CD8-positive, alpha-beta memory T cell (primary cell): Measurements from ENCODE around the gene SNX9. TPM values are rescaled to one million over a fixed set of nuclear protein-coding genes. Genes with fewer than 3 reads are reported as not detected.
"Not testable (repeated sequence)": the region's sequence is repeated elsewhere in the genome, so short reads cannot be mapped to it uniquely, and the experiment has no call there.

Experiments used
- CTCF ChIA-PET: fragments of 350-600 bp; sonication (Branson Sonifier 250); formaldehyde crosslinking; loops from one replicate; lab custom pipeline; 2021; ENCODE audit warnings: antibody characterized with exemption; lab: Charles Lee
- POLR2A ChIA-PET: fragments of 350-600 bp; sonication (Branson Sonifier 250); formaldehyde crosslinking; loops from one replicate; lab custom pipeline; 2021; ENCODE audit warnings: antibody characterized with exemption; lab: Charles Lee
- DNase-seq, 5 donors: peaks; one replicate each; pipeline versions ENCODE4 v3.0.0 to v3.0.0-alpha.2; 2020 to 2022; ENCODE audit warnings: mixed read lengths in 1 of 5
- H3K27ac ChIP-seq: one replicate; pipeline ENCODE4 v1.7.0; 2013; ENCODE audit warnings: low read depth, mild to moderate bottlenecking, low read length, moderate library complexity
- H3K27me3 ChIP-seq: 2 replicates; pipeline ENCODE4 v1.7.0; 2013; ENCODE audit warnings: low read length, mild to moderate bottlenecking; ENCODE audit not compliant: insufficient read depth, poor library complexity, severe bottlenecking
- H3K36me3 ChIP-seq: 2 replicates; pipeline ENCODE4 v1.7.0; 2013; ENCODE audit warnings: mild to moderate bottlenecking, low read length, moderate library complexity; ENCODE audit not compliant: insufficient read depth
- H3K4me1 ChIP-seq: 2 replicates; pipeline ENCODE4 v1.7.0; 2013; ENCODE audit warnings: mild to moderate bottlenecking, low read length, moderate library complexity; ENCODE audit not compliant: insufficient read depth
- H3K4me3 ChIP-seq: 2 replicates; pipeline ENCODE4 v1.7.0; 2013; ENCODE audit warnings: mild to moderate bottlenecking, low read length
- H3K9me3 ChIP-seq: 2 replicates; pipeline ENCODE4 v1.7.0; 2013; ENCODE audit warnings: mild to moderate bottlenecking, low read length
- H3K27ac Mint-ChIP-seq, 8 donors: one replicate each; pipeline ENCODE4 v1.8.0; 2020 to 2021; ENCODE audit warnings: mixed read lengths in 8 of 8, mild to moderate bottlenecking in 6 of 8, inconsistent platforms in 3 of 8, moderate library complexity in 3 of 8
- H3K27me3 Mint-ChIP-seq, 2 donors: one replicate each; pipeline ENCODE4 v1.8.0; 2020 to 2021; ENCODE audit warnings: mixed read lengths in 2 of 2, mild to moderate bottlenecking in 1 of 2, moderate library complexity in 1 of 2
- H3K36me3 Mint-ChIP-seq, 3 donors: one replicate each; pipeline ENCODE4 v1.8.0; 2020 to 2021; ENCODE audit warnings: mixed read lengths in 3 of 3, inconsistent platforms in 1 of 3, mild to moderate bottlenecking in 1 of 3
- H3K4me1 Mint-ChIP-seq, 3 donors: one replicate each; pipeline ENCODE4 v1.8.0; 2020 to 2021; ENCODE audit warnings: mixed read lengths in 3 of 3, inconsistent platforms in 1 of 3, mild to moderate bottlenecking in 1 of 3
- H3K4me3 Mint-ChIP-seq, 7 donors: one replicate each; pipeline ENCODE4 v1.8.0; 2020 to 2021; ENCODE audit warnings: mixed read lengths in 7 of 7, mild to moderate bottlenecking in 6 of 7, moderate library complexity in 4 of 7, inconsistent platforms in 2 of 7
- H3K9me3 Mint-ChIP-seq, 5 donors: one replicate each; pipeline ENCODE4 v1.8.0; 2020 to 2022; ENCODE audit warnings: mixed read lengths in 5 of 5, mild to moderate bottlenecking in 3 of 5, moderate library complexity in 2 of 5, inconsistent platforms in 1 of 5
- polyA plus RNA-seq: library from polyadenylated mRNA; unstranded; fragments of 300-500 nt; fragmentation: Illumina TruSeq; gene quantifications from one replicate; pipeline ENCODE4 v1.2.3, GENCODE V29; 2021
- total RNA-seq, 2 experiments: library from RNA; stranded (reverse); gene quantifications; one replicate each; pipeline ENCODE4 v1.2.3, GENCODE V29; 2021

Gene SNX9
- total and polyA plus RNA-seq, 3 experiments from 2014 or later = 11.9 to 60.5 (median 60.3) TPM

GRCh38 chr6:157927011-157927410 is 104.0 kb downstream of the SNX9 start:
- Mint-ChIP-seq H3K27ac (no peak overlapping the region), H3K27me3 (no peaks in the 10 kb centered on the region), H3K9me3 (no peaks in the 10 kb centered on the region), H3K4me1 (no peaks in the 10 kb centered on the region), H3K36me3 (peaks cover 10 to 82% (median 14%) of the 10 kb centered on the region in 3 donors), H3K4me3 (no peak overlapping the region)
- ChIA-PET CTCF (interaction anchor here (1.5 kb wide), 1 partner anchor 53 kb away, joined by 4 read pairs; no protein-coding TSS in a partner anchor), POLR2A (no interaction called here)
- no peaks in the 10 kb centered on the region for H3K9me3 ChIP-seq
- no peaks in the 10 kb centered on the region for H3K4me1 ChIP-seq
- no peak overlapping the region for H3K4me3 ChIP-seq
- no peak overlapping the region for H3K27ac ChIP-seq
- no peak for DNase-seq
- no peaks in the 10 kb centered on the region for H3K27me3 ChIP-seq
- peaks cover 12% of the 10 kb centered on the region for H3K36me3 ChIP-seq

GRCh38 chr6:157928428-157928827 is 105.4 kb downstream of the SNX9 start:
- Histone ChIP-seq H3K36me3 (peaks cover 12% of the 10 kb centered on the region), H3K4me1 (no peaks in the 10 kb centered on the region), H3K27me3 (no peaks in the 10 kb centered on the region), H3K27ac (no peak overlapping the region), H3K9me3 (no peaks in the 10 kb centered on the region), H3K4me3 (no peak overlapping the region)
- H3K27me3 Mint-ChIP-seq = no peaks in the 10 kb centered on the region
- peaks cover 9 to 80% (median 16%) of the 10 kb centered on the region in 3 donors for H3K36me3 Mint-ChIP-seq
- ChIA-PET CTCF (no interaction called here), POLR2A (no interaction called here)
- H3K9me3 Mint-ChIP-seq = no peaks in the 10 kb centered on the region
- no peak overlapping the region for H3K27ac Mint-ChIP-seq
- H3K4me1 Mint-ChIP-seq = no peaks in the 10 kb centered on the region
- H3K4me3 Mint-ChIP-seq = no peak overlapping the region
- no peak for DNase-seq

GRCh38 chr6:157929076-157929475 is 106.0 kb downstream of the SNX9 start:
- H3K4me1 Mint-ChIP-seq = no peaks in the 10 kb centered on the region
- no peaks in the 10 kb centered on the region for H3K9me3 Mint-ChIP-seq
- Histone ChIP-seq H3K27me3 (no peaks in the 10 kb centered on the region), H3K27ac (no peak overlapping the region), H3K36me3 (peaks cover 12% of the 10 kb centered on the region), H3K9me3 (no peaks in the 10 kb centered on the region), H3K4me3 (no peak overlapping the region), H3K4me1 (no peaks in the 10 kb centered on the region)
- no peak overlapping the region for H3K4me3 Mint-ChIP-seq
- CTCF ChIA-PET = no interaction called here
- POLR2A ChIA-PET = no interaction called here
- H3K27ac Mint-ChIP-seq = no peak overlapping the region
- H3K27me3 Mint-ChIP-seq = no peaks in the 10 kb centered on the region
- H3K36me3 Mint-ChIP-seq = peaks cover 4 to 81% (median 11%) of the 10 kb centered on the region in 3 donors
- DNase-seq = no peak

- Mint-ChIP-seq H3K36me3 (peaks cover 1 to 76% (median 7%) of the 10 kb centered on the region in 3 donors), H3K4me1 (no peaks in the 10 kb centered on the region), H3K9me3 (no peaks in the 10 kb centered on the region), H3K27me3 (no peaks in the 10 kb centered on the region), H3K4me3 (no peak overlapping the region), H3K27ac (no peak overlapping the region)
- H3K27me3 ChIP-seq = no peaks in the 10 kb centered on the region
- H3K36me3 ChIP-seq = peaks cover 12% of the 10 kb centered on the region
- H3K4me3 ChIP-seq = no peak overlapping the region
- DNase-seq = no peak
- H3K4me1 ChIP-seq = no peaks in the 10 kb centered on the region
- H3K9me3 ChIP-seq = no peaks in the 10 kb centered on the region
- POLR2A ChIA-PET = no interaction called here
- no peak overlapping the region for H3K27ac ChIP-seq
- CTCF ChIA-PET = interaction anchor here (1.1 kb wide), 1 partner anchor 142 kb away, joined by 3 read pairs; no protein-coding TSS in a partner anchor
These were observed 106.8 kb downstream of the SNX9 start for GRCh38 chr6:157929765-157930319.

- Mint-ChIP-seq H3K4me3 (no peak overlapping the region), H3K9me3 (no peaks in the 10 kb centered on the region), H3K4me1 (no peaks in the 10 kb centered on the region), H3K27ac (peak overlapping the region in 2 of 8 donors; percentile 18 to 63), H3K36me3 (peaks cover 5 to 73% (median 15%) of the 10 kb centered on the region in 3 donors), H3K27me3 (no peaks in the 10 kb centered on the region)
- no peak for DNase-seq
- no peaks in the 10 kb centered on the region for H3K27me3 ChIP-seq
- ChIA-PET CTCF (no interaction called here), POLR2A (no interaction called here)
- H3K9me3 ChIP-seq = no peaks in the 10 kb centered on the region
- peaks cover 14% of the 10 kb centered on the region for H3K36me3 ChIP-seq
- no peak overlapping the region for H3K4me3 ChIP-seq
- H3K4me1 ChIP-seq = no peaks in the 10 kb centered on the region
- H3K27ac ChIP-seq = no peak overlapping the region
These were observed 112.7 kb downstream of the SNX9 start for GRCh38 chr6:157935786-157936185.

GRCh38 chr6:157937318-157937717 is 114.3 kb downstream of the SNX9 start:
- peaks cover 19% of the 10 kb centered on the region for H3K36me3 ChIP-seq
- peaks cover 5 to 75% (median 17%) of the 10 kb centered on the region in 3 donors for H3K36me3 Mint-ChIP-seq
- ChIA-PET CTCF (interaction anchor here (1.3 kb wide), 2 partner anchors 89 to 181 kb away, joined by 3 to 4 read pairs; no protein-coding TSS in a partner anchor), POLR2A (no interaction called here)
- H3K4me3 ChIP-seq = no peak overlapping the region
- H3K9me3 ChIP-seq = no peaks in the 10 kb centered on the region
- DNase-seq = no peak
- no peaks in the 10 kb centered on the region for H3K27me3 Mint-ChIP-seq
- no peak overlapping the region for H3K27ac Mint-ChIP-seq
- no peak overlapping the region for H3K4me3 Mint-ChIP-seq
- peaks cover 0 to 2% (median 0%) of the 10 kb centered on the region in 5 donors for H3K9me3 Mint-ChIP-seq
- H3K4me1 Mint-ChIP-seq = no peaks in the 10 kb centered on the region
- no peaks in the 10 kb centered on the region for H3K4me1 ChIP-seq
- H3K27ac ChIP-seq = no peak overlapping the region
- H3K27me3 ChIP-seq = no peaks in the 10 kb centered on the region

GRCh38 chr6:157937916-157938315 is 114.9 kb downstream of the SNX9 start:
- no peaks in the 10 kb centered on the region for H3K4me1 Mint-ChIP-seq
- H3K9me3 Mint-ChIP-seq = peaks cover 0 to 3% (median 0%) of the 10 kb centered on the region in 5 donors
- no peak overlapping the region for H3K4me3 Mint-ChIP-seq
- peaks cover 18% of the 10 kb centered on the region for H3K36me3 ChIP-seq
- no peaks in the 10 kb centered on the region for H3K9me3 ChIP-seq
- no peak overlapping the region for H3K27ac ChIP-seq
- H3K36me3 Mint-ChIP-seq = peaks cover 5 to 76% (median 16%) of the 10 kb centered on the region in 3 donors
- no peak overlapping the region for H3K4me3 ChIP-seq
- no peak for DNase-seq
- CTCF ChIA-PET = no interaction called here
- no peaks in the 10 kb centered on the region for H3K27me3 ChIP-seq
- POLR2A ChIA-PET = no interaction called here
- H3K27ac Mint-ChIP-seq = no peak overlapping the region
- no peaks in the 10 kb centered on the region for H3K27me3 Mint-ChIP-seq
- H3K4me1 ChIP-seq = no peaks in the 10 kb centered on the region

GRCh38 chr6:157940375-157941036 is 117.5 kb downstream of the SNX9 start:
- H3K27me3 ChIP-seq, H3K4me1 ChIP-seq, H3K9me3 Mint-ChIP-seq, H3K9me3 ChIP-seq, H3K4me3 Mint-ChIP-seq, H3K27ac ChIP-seq, DNase-seq, POLR2A ChIA-PET, H3K27me3 Mint-ChIP-seq, H3K4me1 Mint-ChIP-seq, H3K4me3 ChIP-seq: not testable (repeated sequence)
- Mint-ChIP-seq H3K36me3 (peaks cover 14 to 77% (median 15%) of the 10 kb centered on the region in 3 donors), H3K27ac (peak overlapping the region in 2 of 8 donors; percentile 43 to 72)
- peaks cover 21% of the 10 kb centered on the region for H3K36me3 ChIP-seq
- CTCF ChIA-PET = interaction anchor here (0.9 to 1.6 kb wide), 2 partner anchors 131 to 184 kb away, joined by 3 to 5 read pairs; no protein-coding TSS in a partner anchor
